ENCODE measurements around the gene HOXD10. TPM values are rescaled to one million over a fixed set of nuclear protein-coding genes. Genes with fewer than 3 reads are reported as not detected.

HOXD10 gene
- total RNA-seq, 1 donor from 2014 or later = not detected

DNA sequence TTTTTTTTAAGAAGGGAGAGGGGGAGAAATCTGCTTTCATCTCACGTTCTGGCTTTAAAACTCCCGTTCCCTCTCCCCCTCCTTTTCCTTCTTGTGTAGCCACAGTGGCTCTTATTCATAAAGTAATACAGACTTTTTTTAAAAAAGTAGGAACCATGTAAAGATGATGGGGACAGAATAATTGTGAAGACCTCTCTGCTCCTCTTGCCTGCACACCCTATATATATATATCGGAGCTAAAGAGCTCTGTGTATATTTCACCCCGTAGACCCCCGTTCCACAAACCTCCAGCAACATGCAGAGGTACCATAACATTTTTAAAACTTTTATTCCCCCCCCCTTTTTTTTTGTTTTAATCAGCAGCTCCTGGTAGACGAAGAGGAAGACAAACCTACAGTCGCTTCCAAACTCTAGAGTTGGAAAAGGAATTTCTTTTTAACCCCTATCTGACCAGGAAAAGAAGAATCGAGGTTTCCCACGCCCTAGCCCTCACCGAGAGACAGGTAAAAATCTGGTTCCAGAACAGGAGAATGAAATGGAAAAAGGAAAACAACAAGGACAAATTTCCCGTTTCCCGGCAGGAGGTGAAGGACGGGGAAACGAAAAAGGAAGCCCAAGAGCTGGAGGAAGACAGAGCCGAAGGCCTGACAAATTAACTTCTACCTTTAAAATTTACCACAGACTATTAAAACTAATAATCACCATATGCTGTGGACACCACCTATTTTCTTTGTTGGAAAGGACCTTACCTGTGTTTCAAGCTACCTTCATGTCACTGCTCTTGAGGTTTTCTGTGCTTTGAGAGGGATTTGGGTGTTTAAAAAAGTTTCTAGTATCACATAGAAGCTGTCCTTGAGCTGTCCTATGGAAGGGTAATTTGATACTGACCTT, 14.6 kb downstream of the HOXD10 start:
- H3K4me1 Mint-ChIP-seq = peaks cover 11% of the 10 kb centered on the region
- H3K9me3 Mint-ChIP-seq = no peaks in the 10 kb centered on the region
- intact Hi-C loops (cut with micrococcal nuclease) = loop anchor here (5.0 to 10.0 kb wide), 2 partner anchors 46 to 1796 kb away; partner anchors contain the start of gene SP9
- peak overlapping the region; percentile 32 for H3K4me3 Mint-ChIP-seq
- peak overlapping the region; percentile 85 for H3K27ac Mint-ChIP-seq
- peaks cover 5% of the 10 kb centered on the region for H3K36me3 Mint-ChIP-seq (ENCODE audit: low read depth)
- no peak for DNase-seq
- peaks cover 84% of the 10 kb centered on the region for H3K27me3 Mint-ChIP-seq

DNA sequence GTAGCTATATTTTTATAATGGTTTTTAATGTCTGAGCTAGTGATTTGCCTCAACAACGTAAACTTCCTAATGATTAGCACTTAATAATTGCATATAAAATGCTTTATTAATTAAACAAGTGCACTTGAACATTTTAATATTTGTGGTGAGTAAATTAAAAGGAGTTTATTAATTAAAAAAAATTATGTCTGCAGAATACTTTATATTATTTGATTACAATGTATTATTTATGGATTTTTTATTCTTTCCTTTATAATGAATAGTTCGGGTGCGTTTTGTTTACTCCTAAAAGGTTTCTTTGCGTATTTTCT, 15.2 kb downstream of the HOXD10 start:
- no peak overlapping the region for H3K4me3 Mint-ChIP-seq

GRCh38 chr2:176132205-176133171, 15.9 kb downstream of the HOXD10 start:
- peaks cover 5% of the 10 kb centered on the region for H3K36me3 Mint-ChIP-seq (ENCODE audit: low read depth)

More for the DNA sequence above, 15.2 kb downstream of the HOXD10 start:
- Mint-ChIP-seq H3K36me3 (ENCODE audit: low read depth) (peaks cover 5% of the 10 kb centered on the region), H3K4me1 (peaks cover 11% of the 10 kb centered on the region), H3K27me3 (peaks cover 82% of the 10 kb centered on the region), H3K27ac (no peak overlapping the region), H3K9me3 (no peaks in the 10 kb centered on the region)
- DNase-seq = no peak
- intact Hi-C loops (cut with micrococcal nuclease) = loop anchor here (5.0 to 10.0 kb wide), 2 partner anchors 45 to 1797 kb away; partner anchors contain the start of gene SP9

DNA sequence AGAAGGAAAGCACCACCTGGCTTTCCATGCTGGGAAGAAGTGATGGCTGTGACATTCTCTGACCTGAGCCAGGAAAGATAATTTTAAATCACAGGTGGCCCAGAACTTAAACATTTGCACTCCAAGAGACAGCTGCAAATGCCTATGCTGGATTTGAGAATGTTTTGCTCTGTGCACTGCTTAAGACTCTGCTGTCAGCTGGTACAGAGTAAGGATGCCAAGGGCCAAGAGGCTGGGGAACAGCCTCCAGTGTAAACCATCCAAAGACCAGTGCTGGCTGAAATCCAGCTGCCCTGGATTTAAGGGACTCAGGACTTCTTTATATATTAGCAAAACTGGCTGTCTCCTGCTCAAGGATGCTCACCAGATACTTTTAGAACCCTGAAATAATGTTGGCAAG, 16.8 kb downstream of the HOXD10 start:
- H3K36me3 Mint-ChIP-seq (ENCODE audit: low read depth) = peaks cover 5% of the 10 kb centered on the region
- intact Hi-C loops (cut with micrococcal nuclease) = loop anchor here (5.0 to 10.0 kb wide), 2 partner anchors 44 to 1799 kb away; partner anchors contain the start of gene SP9
- no peaks in the 10 kb centered on the region for H3K9me3 Mint-ChIP-seq
- H3K27ac Mint-ChIP-seq = no peak overlapping the region
- peaks cover 81% of the 10 kb centered on the region for H3K27me3 Mint-ChIP-seq
- no peak for DNase-seq
- H3K4me3 Mint-ChIP-seq = no peak overlapping the region
- H3K4me1 Mint-ChIP-seq = peaks cover 9% of the 10 kb centered on the region

More at GRCh38 chr2:176132205-176133171, 15.9 kb downstream of the HOXD10 start:
- intact Hi-C loops (cut with micrococcal nuclease) = loop anchor here (5.0 to 10.0 kb wide), 2 partner anchors 45 to 1798 kb away; partner anchors contain the start of gene SP9
- peaks cover 81% of the 10 kb centered on the region for H3K27me3 Mint-ChIP-seq
- H3K4me1 Mint-ChIP-seq = peaks cover 11% of the 10 kb centered on the region
- DNase-seq = peak; percentile 70
- H3K27ac Mint-ChIP-seq = peak overlapping the region; percentile 21
- no peaks in the 10 kb centered on the region for H3K9me3 Mint-ChIP-seq
- peak overlapping the region; percentile 68 for H3K4me3 Mint-ChIP-seq

- H3K9me3 Mint-ChIP-seq = no peaks in the 10 kb centered on the region
- intact Hi-C loops (cut with micrococcal nuclease) = loop anchor here (5.0 to 10.0 kb wide), 2 partner anchors 43 to 1799 kb away; partner anchors contain the start of gene SP9
- no peak for DNase-seq
- peaks cover 81% of the 10 kb centered on the region for H3K27me3 Mint-ChIP-seq
- no peak overlapping the region for H3K27ac Mint-ChIP-seq
- H3K36me3 Mint-ChIP-seq (ENCODE audit: low read depth) = peaks cover 5% of the 10 kb centered on the region
- H3K4me1 Mint-ChIP-seq = peaks cover 7% of the 10 kb centered on the region
- no peak overlapping the region for H3K4me3 Mint-ChIP-seq
These were observed 17.5 kb downstream of the HOXD10 start for GRCh38 chr2:176134035-176134434.

GRCh38 chr2:176135035-176135440, 18.5 kb downstream of the HOXD10 start:
- no peak overlapping the region for H3K27ac Mint-ChIP-seq
- H3K27me3 Mint-ChIP-seq = peaks cover 86% of the 10 kb centered on the region
- peaks cover 5% of the 10 kb centered on the region for H3K36me3 Mint-ChIP-seq (ENCODE audit: low read depth)
- no peaks in the 10 kb centered on the region for H3K9me3 Mint-ChIP-seq
- H3K4me3 Mint-ChIP-seq = no peak overlapping the region
- H3K4me1 Mint-ChIP-seq = peaks cover 7% of the 10 kb centered on the region
- intact Hi-C loops (cut with micrococcal nuclease) = loop anchor here (10.0 kb wide), 1 partner anchor 1800 kb away; the partner anchor contains the start of gene SP9
- DNase-seq = no peak

- no peaks in the 10 kb centered on the region for H3K9me3 Mint-ChIP-seq
- H3K4me1 Mint-ChIP-seq = peaks cover 9% of the 10 kb centered on the region
- no peak overlapping the region for H3K27ac Mint-ChIP-seq
- H3K36me3 Mint-ChIP-seq (ENCODE audit: low read depth) = no peaks in the 10 kb centered on the region
- DNase-seq = no peak
- intact Hi-C loops (cut with micrococcal nuclease) = loop anchor here (10.0 kb wide), 1 partner anchor 1802 kb away; the partner anchor contains the start of gene SP9
- H3K27me3 Mint-ChIP-seq = peaks cover 85% of the 10 kb centered on the region
- no peak overlapping the region for H3K4me3 Mint-ChIP-seq
These were observed 20.0 kb downstream of the HOXD10 start for GRCh38 chr2:176136374-176137251.

- intact Hi-C loops (cut with micrococcal nuclease) = loop anchor here (10.0 kb wide), 1 partner anchor 1802 kb away; the partner anchor contains the start of gene SP9
- H3K27ac Mint-ChIP-seq = no peak overlapping the region
These were observed 20.6 kb downstream of the HOXD10 start for GRCh38 chr2:176137252-176137580.

DNA sequence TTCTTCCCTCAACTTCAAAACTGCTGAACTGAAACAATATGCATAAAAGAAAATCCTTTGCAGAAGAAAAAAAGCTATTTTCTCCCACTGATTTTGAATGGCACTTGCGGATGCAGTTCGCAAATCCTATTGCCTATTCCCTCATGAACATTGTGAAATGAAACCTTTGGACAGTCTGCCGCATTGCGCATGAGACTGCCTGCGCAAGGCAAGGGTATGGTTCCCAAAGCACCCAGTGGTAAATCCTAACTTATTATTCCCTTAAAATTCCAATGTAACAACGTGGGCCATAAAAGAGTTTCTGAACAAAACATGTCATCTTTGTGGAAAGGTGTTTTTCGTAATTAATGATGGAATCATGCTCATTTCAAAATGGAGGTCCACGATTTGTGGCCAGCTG, 21.3 kb downstream of the HOXD10 start:
- no peak overlapping the region for H3K4me3 Mint-ChIP-seq
- no peak for DNase-seq
- intact Hi-C loops (cut with micrococcal nuclease) = loop anchor here (2.0 to 10.0 kb wide), 2 partner anchors 19 to 1803 kb away; partner anchors contain the start of genes HOXD3 and SP9

More at GRCh38 chr2:176137252-176137580, 20.6 kb downstream of the HOXD10 start:
- no peak for DNase-seq
- peaks cover 86% of the 10 kb centered on the region for H3K27me3 Mint-ChIP-seq
- peaks cover 9% of the 10 kb centered on the region for H3K4me1 Mint-ChIP-seq
- no peaks in the 10 kb centered on the region for H3K36me3 Mint-ChIP-seq (ENCODE audit: low read depth)
- H3K9me3 Mint-ChIP-seq = no peaks in the 10 kb centered on the region
- H3K4me3 Mint-ChIP-seq = no peak overlapping the region

GRCh38 chr2:176138526-176138922, 21.9 kb downstream of the HOXD10 start:
- peak overlapping the region; percentile 53 for H3K27ac Mint-ChIP-seq
- DNase-seq = no peak
- H3K9me3 Mint-ChIP-seq = no peaks in the 10 kb centered on the region
- H3K4me3 Mint-ChIP-seq = no peak overlapping the region
- H3K4me1 Mint-ChIP-seq = peaks cover 5% of the 10 kb centered on the region
- peaks cover 78% of the 10 kb centered on the region for H3K27me3 Mint-ChIP-seq
- H3K36me3 Mint-ChIP-seq (ENCODE audit: low read depth) = no peaks in the 10 kb centered on the region
- intact Hi-C loops (cut with micrococcal nuclease) = loop anchor here (2.0 to 10.0 kb wide), 2 partner anchors 18 to 1804 kb away; partner anchors contain the start of genes HOXD3 and SP9

More for the DNA sequence above, 21.3 kb downstream of the HOXD10 start:
- Mint-ChIP-seq H3K27me3 (peaks cover 81% of the 10 kb centered on the region), H3K4me1 (peaks cover 5% of the 10 kb centered on the region), H3K9me3 (no peaks in the 10 kb centered on the region), H3K36me3 (ENCODE audit: low read depth) (no peaks in the 10 kb centered on the region), H3K27ac (no peak overlapping the region)

GRCh38 chr2:176138923-176139660, 22.5 kb downstream of the HOXD10 start:
- Mint-ChIP-seq H3K4me1 (peaks cover 5% of the 10 kb centered on the region), H3K27ac (no peak overlapping the region), H3K4me3 (no peak overlapping the region), H3K27me3 (peaks cover 77% of the 10 kb centered on the region), H3K9me3 (no peaks in the 10 kb centered on the region), H3K36me3 (ENCODE audit: low read depth) (no peaks in the 10 kb centered on the region)
- intact Hi-C loops (cut with micrococcal nuclease) = loop anchor here (2.0 to 10.0 kb wide), 2 partner anchors 18 to 1804 kb away; partner anchors contain the start of genes HOXD3 and SP9
- DNase-seq = no peak
